Duodenal mucosa (tissue), 2 donors: ENCODE data around the gene OTOA.
"Not testable (repeated sequence)": the region's sequence is repeated elsewhere in the genome, so short reads cannot be mapped to it uniquely, and the experiment has no call there.

Source experiments
- H3K27ac ChIP-seq: one replicate; pipeline ENCODE4 v1.7.0; 2013; ENCODE audit warnings: low read depth, low read length
- H3K27me3 ChIP-seq, 2 donors: one replicate each; pipeline ENCODE4 v1.7.0; 2013; ENCODE audit warnings: low read length in 2 of 2, control low read depth in 1 of 2; ENCODE audit not compliant: insufficient read depth in 2 of 2, control insufficient read depth in 1 of 2
- H3K36me3 ChIP-seq, 2 donors: one replicate each; pipeline ENCODE4 v1.7.0; 2013; ENCODE audit warnings: low read length in 2 of 2, control low read depth in 1 of 2; ENCODE audit not compliant: insufficient read depth in 2 of 2, control insufficient read depth in 1 of 2
- H3K4me1 ChIP-seq, 2 donors: one replicate each; pipeline ENCODE4 v1.7.0; 2013; ENCODE audit warnings: low read length in 2 of 2, control low read depth in 1 of 2; ENCODE audit not compliant: insufficient read depth in 2 of 2, control insufficient read depth in 1 of 2
- H3K4me3 ChIP-seq, 2 donors: one replicate each; pipeline ENCODE4 v1.7.0; 2013; ENCODE audit warnings: low read length in 2 of 2, low read depth in 1 of 2
- H3K9ac ChIP-seq, 2 donors: one replicate each; pipeline ENCODE4 v1.7.0; 2013; ENCODE audit warnings: low read length in 2 of 2, low read depth in 1 of 2
- H3K9me3 ChIP-seq, 2 donors: one replicate each; pipeline ENCODE4 v1.7.0; 2013; ENCODE audit warnings: low read length in 2 of 2, control low read depth in 1 of 2; ENCODE audit not compliant: control insufficient read depth in 1 of 2

OTOA gene

DNA sequence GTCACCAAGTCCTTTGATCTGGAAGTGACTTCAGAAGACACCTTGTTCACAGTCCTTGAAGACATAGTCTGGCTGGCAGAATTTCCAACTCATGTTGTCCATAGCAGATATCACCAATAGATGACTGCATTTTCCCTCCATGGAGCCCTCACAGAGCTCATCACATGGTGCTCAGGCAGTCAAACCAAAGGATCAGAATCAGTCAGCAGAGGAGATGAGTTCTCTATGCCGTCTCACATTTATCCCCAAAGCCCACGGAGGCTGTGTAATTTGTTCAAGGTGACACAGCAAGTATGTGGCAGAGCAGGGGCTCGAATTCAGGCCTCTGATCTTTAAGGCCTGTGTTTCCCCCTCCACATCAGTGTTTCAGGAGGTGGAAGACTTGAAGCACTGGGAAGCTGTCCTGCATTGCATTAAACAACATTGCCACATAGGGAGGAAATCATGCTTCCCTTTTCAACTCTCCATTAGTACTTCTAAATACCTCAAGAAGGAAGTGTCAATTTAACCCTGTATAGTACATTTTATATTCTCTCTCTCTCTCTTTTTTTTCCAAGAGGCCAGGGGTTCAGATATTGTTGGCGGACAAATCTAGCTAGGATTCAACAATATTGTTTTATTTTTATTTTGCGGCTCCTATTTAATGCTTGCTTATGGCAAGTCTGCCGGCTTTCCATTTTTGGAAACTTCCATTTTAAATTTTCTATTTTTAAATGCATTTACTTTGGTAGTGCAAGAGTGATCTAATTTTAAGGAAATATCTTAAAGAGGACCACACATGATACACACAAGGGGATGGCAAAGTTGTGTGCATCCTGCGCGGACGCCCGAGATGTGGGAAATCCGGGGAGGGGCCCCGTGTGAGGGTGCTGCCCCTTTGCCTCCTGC is 92.7 kb downstream of the OTOA start:
- not testable (repeated sequence) for H3K27me3 ChIP-seq, H3K4me1 ChIP-seq, H3K9me3 ChIP-seq, H3K9ac ChIP-seq, H3K27ac ChIP-seq, H3K36me3 ChIP-seq, H3K4me3 ChIP-seq

DNA sequence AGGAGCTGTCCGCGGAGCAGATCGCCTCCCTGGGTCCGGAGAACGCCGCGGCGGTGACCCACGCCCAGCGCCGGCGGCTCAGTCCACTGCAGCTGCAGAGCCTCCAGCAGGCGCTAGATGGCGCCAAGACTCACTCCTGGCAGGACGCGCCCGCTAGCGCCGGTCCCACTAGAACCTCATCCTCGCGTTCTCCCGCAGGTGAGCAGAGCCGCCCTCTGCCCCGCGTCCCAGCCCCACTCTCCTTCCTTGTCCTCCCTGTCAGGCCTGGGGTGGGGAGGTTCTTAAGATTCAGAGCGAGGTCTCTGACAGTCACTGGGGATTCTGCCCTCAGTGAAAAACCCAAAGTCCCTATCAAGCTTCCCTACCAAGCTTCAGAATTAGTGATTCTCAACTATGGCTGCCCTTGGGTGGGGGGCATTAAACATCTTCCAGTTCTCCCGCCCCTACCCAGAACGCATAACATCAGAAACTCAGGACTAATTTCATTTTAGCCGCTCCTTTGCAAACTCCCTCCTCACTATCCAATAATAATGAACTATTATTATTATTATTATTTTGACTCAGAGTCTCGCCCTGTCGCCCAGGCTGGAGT is 93.4 kb downstream of the OTOA start:
- not testable (repeated sequence) for H3K36me3 ChIP-seq, H3K4me3 ChIP-seq, H3K27me3 ChIP-seq, H3K9ac ChIP-seq, H3K9me3 ChIP-seq, H3K4me1 ChIP-seq, H3K27ac ChIP-seq

DNA sequence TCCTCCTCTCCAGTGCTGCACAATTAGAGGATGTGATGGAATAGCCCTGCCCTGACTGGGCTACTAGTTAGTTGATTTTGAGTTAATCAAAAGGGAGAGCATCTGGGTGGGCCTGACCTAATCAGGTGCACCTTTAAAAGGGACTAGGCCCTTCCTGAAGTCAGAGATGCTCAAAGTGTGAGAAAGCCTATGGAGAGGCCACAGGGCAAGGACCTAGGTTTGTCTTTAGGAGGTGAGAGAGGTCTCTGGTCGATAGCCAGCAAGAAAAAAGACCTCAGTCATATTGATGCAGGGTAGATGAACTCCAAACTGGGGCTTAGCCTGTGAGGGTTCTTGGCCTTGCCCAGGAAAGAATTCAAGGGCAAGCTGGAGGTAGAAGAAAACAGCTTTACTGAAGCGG is 104.5 kb downstream of the OTOA start:
- not testable (repeated sequence) for H3K36me3 ChIP-seq, H3K27ac ChIP-seq, H3K9ac ChIP-seq, H3K27me3 ChIP-seq, H3K4me1 ChIP-seq, H3K4me3 ChIP-seq, H3K9me3 ChIP-seq

DNA sequence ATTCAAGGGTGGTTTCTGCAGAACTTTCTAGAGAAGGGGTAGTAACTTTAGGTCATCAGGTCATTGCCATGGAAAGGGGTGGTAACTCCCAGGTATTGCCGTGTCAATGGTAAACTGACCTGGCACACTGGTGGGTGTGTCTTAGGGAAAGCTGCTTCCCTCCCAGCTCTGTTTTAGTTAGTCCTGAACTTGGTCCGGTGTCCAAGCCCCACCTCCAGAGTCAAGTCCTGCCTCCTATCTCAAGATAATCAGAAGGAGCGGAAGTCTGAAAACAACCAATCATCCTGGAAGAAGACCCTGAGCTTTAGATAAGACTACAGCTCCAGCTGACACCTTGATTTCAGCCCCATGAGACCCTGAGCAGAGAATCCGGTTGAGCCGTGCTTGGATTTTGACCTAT is 105.0 kb downstream of the OTOA start:
- H3K36me3 ChIP-seq, H3K4me1 ChIP-seq, H3K9ac ChIP-seq: not testable (repeated sequence)

DNA sequence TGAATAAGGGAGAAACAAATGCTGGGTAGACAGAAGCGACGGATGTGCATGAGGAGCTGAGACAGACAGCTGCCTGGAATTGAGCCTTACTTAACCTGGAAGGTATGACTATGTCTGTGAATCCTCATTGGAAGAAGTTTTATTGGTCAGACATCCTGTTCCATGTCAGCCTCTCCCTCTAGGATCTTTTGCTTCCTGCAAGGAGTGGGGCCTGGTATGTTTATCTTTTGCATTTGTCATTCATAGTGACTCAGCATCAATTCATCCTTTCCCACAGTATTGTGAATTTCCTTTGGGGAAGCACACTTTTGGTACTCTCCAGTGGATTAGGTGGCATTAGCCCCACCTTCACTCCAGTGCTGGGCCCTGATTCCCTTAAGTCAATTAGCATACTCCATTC is 105.5 kb downstream of the OTOA start:
- not testable (repeated sequence) for H3K27me3 ChIP-seq, H3K27ac ChIP-seq, H3K9me3 ChIP-seq, H3K9ac ChIP-seq, H3K36me3 ChIP-seq, H3K4me1 ChIP-seq, H3K4me3 ChIP-seq

More for the DNA sequence above, 105.0 kb downstream of the OTOA start:
- H3K4me3 ChIP-seq, H3K9me3 ChIP-seq, H3K27ac ChIP-seq, H3K27me3 ChIP-seq: not testable (repeated sequence)

DNA sequence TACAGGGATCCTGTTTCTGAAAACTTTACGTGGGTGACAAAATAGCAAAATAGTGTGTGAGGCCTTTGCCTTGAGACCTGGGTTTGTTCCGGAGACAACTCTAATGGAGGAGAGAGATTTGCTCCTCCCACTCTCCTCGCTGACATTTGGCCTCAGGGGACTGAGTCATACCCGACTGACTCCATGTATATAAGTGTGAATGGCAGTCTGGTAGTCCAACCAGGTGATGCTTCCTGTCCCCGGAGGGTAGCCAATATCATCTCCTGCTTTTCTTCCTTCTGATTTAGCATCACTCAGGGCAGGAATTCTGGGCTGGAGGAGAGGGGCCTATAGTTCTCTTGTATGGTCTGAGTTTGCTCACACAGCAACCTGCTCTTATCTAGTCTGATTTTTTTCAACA is 106.8 kb downstream of the OTOA start:
- not testable (repeated sequence) for H3K9me3 ChIP-seq, H3K27me3 ChIP-seq, H3K4me3 ChIP-seq, H3K36me3 ChIP-seq, H3K9ac ChIP-seq, H3K4me1 ChIP-seq, H3K27ac ChIP-seq

DNA sequence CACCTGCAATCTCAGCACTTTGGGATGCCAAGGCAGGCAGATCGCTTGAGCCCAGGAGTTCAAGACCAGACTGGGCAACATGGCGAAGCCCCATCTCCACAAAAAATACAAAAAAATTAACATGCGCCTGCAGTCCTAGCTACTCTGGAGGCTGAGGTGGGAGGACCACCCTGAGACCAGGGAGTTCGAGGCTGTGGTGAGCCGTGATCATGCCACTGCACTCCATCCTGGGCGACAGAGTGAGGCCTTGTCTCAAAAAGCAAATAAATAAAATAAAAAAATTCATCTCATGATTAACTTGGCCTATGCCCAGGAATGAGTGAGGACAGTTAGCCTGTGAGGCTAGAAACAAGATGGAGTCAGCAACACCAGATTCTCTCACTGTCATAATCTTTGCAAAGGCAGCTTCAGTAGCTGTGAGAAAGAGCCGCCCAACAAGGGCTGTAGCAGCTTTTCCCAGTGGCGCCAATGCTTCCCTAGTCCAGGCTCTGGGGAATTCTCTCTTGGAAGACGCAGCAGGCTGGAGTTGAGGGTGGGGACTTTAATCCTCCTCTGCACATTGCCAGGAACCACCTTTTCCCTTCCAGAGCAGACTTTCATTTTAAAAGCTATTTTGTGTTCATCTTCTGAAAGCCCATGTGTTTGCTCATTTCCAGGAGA is 108.9 kb downstream of the OTOA start:
- H3K4me1 ChIP-seq, H3K27me3 ChIP-seq, H3K36me3 ChIP-seq, H3K4me3 ChIP-seq, H3K9me3 ChIP-seq, H3K9ac ChIP-seq, H3K27ac ChIP-seq: not testable (repeated sequence)

DNA sequence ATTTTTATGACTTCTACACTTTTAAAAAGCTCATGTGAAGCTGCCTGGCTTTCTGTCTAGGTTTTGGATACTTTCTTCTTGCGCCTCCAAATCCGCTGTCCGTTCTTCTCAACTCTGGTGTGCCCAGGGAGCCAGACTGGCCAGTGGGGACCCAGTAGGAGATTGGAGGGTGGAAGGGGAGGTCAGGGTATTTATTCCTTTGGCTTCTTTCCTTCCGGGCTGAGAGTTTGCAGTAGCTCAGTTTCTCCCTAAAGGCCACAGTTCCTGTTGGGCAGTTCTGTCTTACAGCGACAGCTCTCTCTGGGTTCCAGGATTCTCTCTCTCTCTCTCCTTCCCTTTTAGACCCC is 109.4 kb downstream of the OTOA start:
- H3K27me3 ChIP-seq, H3K9ac ChIP-seq, H3K4me3 ChIP-seq, H3K4me1 ChIP-seq, H3K36me3 ChIP-seq, H3K27ac ChIP-seq, H3K9me3 ChIP-seq: not testable (repeated sequence)

DNA sequence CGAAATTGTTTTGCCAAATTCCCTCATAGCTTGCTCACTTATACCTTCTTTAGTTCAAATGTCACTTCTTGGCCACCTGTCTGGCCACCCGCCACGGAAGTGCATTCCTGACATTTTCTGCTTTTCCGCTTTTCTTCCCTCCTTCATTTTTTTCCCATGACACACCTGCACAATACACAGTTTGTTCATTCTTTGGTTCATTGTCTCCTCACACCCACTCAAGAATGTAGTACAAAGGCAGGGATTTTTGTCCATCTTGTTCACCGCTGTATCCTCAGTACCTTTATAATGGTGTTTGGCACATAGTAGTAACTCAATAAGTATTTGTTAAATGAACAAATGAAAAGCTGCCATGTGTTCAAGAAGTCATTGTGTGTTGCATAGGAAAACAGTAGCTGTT is 116.8 kb downstream of the OTOA start:
- H3K4me1 ChIP-seq, H3K9ac ChIP-seq, H3K36me3 ChIP-seq, H3K4me3 ChIP-seq, H3K27me3 ChIP-seq, H3K9me3 ChIP-seq, H3K27ac ChIP-seq: not testable (repeated sequence)

DNA sequence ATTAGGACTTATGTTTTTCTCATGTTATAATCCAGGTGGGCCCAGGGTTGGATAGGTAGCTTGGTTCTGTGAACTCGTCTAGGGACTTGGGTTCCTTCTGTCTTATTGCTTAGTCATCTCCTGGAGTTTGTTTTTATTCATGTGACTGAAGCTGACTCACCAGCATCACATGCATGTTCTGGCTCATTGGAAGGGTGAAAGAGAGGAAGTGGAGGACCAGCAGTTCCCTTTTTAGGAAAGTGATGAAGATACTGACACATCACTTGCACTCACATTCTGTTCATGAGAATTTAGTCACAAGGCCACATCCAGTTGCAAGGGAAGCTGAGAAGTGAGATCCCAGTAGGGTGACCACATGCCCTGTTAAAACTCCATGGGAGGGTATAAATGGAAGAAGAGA is 126.7 kb downstream of the OTOA start:
- H3K9ac ChIP-seq, H3K9me3 ChIP-seq, H3K27ac ChIP-seq, H3K4me1 ChIP-seq, H3K27me3 ChIP-seq, H3K36me3 ChIP-seq, H3K4me3 ChIP-seq: not testable (repeated sequence)
